DND-41 (cell line): ENCODE data around the gene NEURL1.

Experiments used
- ATAC-seq: fragments of 200-7000 bp; cut with Tn5 transposase; 3 replicates; pipeline ENCODE4 v1.9.1; 2021; ENCODE audit warnings: low read depth; ENCODE audit not compliant: insufficient read depth
- DNase-seq: peaks from one replicate; pipeline ENCODE4 v3.0.0-alpha.2; 2020
- H2AFZ ChIP-seq: 2 replicates; pipeline ENCODE4 v1.6.0; 2012; ENCODE audit warnings: low read depth, low read length
- H3K27ac ChIP-seq: 2 replicates; pipeline ENCODE4 v1.5.1; 2012; ENCODE audit warnings: low read length, inconsistent platforms
- H3K27me3 ChIP-seq: fragments of 200-600 bp; sonication (generic); 2 replicates; pipeline ENCODE4 v1.6.0; 2012; ENCODE audit warnings: low read length, mild to moderate bottlenecking, inconsistent platforms; ENCODE audit not compliant: insufficient read depth, poor library complexity
- H3K36me3 ChIP-seq: 2 replicates; pipeline ENCODE4 v1.5.1; 2012; ENCODE audit warnings: low read length, inconsistent platforms; ENCODE audit not compliant: insufficient read depth
- H3K4me1 ChIP-seq: 2 replicates; pipeline ENCODE4 v1.5.1; 2012; ENCODE audit warnings: mild to moderate bottlenecking, low read length; ENCODE audit not compliant: insufficient read depth
- H3K4me2 ChIP-seq: 2 replicates; pipeline ENCODE4 v1.6.0; 2012; ENCODE audit warnings: mild to moderate bottlenecking, moderate library complexity, low read length, inconsistent platforms; ENCODE audit not compliant: insufficient read depth
- H3K4me3 ChIP-seq, 2 experiments: fragments of 200-600 bp in 1 of 2; shearing (Covaris generic) in 1 of 2; 2 replicates each; pipeline ENCODE4 v1.5.1; 2012 to 2016; ENCODE audit warnings: inconsistent platforms in 2 of 2, low read length in 2 of 2, mild to moderate bottlenecking in 2 of 2, low read depth in 1 of 2, moderate library complexity in 1 of 2
- H3K79me2 ChIP-seq: 2 replicates; pipeline ENCODE4 v1.6.0; 2012; ENCODE audit warnings: low read length, inconsistent platforms; ENCODE audit not compliant: insufficient read depth
- H3K9ac ChIP-seq: 2 replicates; pipeline ENCODE4 v1.6.0; 2012; ENCODE audit warnings: low read depth, mild to moderate bottlenecking, inconsistent platforms, low read length, moderate library complexity
- H3K9me3 ChIP-seq: 2 replicates; pipeline ENCODE4 v1.5.1; 2012; ENCODE audit warnings: low read length, moderate library complexity, mild to moderate bottlenecking, inconsistent platforms; ENCODE audit not compliant: insufficient read depth, severe bottlenecking
- H4K20me1 ChIP-seq: 2 replicates; pipeline ENCODE4 v1.6.0; 2012; ENCODE audit warnings: low read length; ENCODE audit not compliant: insufficient read depth
- EZH2 ChIP-seq: IDR thresholded peaks from 3 replicates; pipeline ENCODE4 v1.6.1; 2012; ENCODE audit warnings: borderline replicate concordance, low read depth, mild to moderate bottlenecking, moderate library complexity, low read length, inconsistent platforms; ENCODE audit not compliant: severe bottlenecking
- TF ChIP-seq, protein P1 (sequence below): IDR thresholded peaks from 2 replicates; pipeline ENCODE4 v1.5.1; 2012; ENCODE audit warnings: borderline replicate concordance, low read length, moderate library complexity, mild to moderate bottlenecking; ENCODE audit not compliant: poor library complexity, severe bottlenecking; ENCODE audit errors: extremely low read depth

Gene NEURL1

GRCh38 chr10:103457896-103458583 is 35.5 kb upstream of the NEURL1 start:
- no peak for ATAC-seq
- Histone ChIP-seq H3K4me1 (peaks cover under 1% of the 10 kb centered on the region; the same call in 1 of the 2 replicates), H3K4me3 (no peak overlapping the region), H4K20me1 (no peaks in the 10 kb centered on the region; the same call in 1 of the 2 replicates), H3K9me3 (no peaks in the 10 kb centered on the region), H3K36me3 (no peaks in the 10 kb centered on the region), H3K27me3 (no peaks in the 10 kb centered on the region), H3K4me2 (no peak overlapping the region), H3K27ac (no peak overlapping the region), H3K9ac (no peak overlapping the region), H3K79me2 (no peaks in the 10 kb centered on the region), H2AFZ (no peak overlapping the region)
- TF ChIP-seq, protein P1, sequence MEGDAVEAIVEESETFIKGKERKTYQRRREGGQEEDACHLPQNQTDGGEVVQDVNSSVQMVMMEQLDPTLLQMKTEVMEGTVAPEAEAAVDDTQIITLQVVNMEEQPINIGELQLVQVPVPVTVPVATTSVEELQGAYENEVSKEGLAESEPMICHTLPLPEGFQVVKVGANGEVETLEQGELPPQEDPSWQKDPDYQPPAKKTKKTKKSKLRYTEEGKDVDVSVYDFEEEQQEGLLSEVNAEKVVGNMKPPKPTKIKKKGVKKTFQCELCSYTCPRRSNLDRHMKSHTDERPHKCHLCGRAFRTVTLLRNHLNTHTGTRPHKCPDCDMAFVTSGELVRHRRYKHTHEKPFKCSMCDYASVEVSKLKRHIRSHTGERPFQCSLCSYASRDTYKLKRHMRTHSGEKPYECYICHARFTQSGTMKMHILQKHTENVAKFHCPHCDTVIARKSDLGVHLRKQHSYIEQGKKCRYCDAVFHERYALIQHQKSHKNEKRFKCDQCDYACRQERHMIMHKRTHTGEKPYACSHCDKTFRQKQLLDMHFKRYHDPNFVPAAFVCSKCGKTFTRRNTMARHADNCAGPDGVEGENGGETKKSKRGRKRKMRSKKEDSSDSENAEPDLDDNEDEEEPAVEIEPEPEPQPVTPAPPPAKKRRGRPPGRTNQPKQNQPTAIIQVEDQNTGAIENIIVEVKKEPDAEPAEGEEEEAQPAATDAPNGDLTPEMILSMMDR, result no peak
- TF ChIP-seq EZH2, result no peak
- no peak for DNase-seq

GRCh38 chr10:103458720-103459119 is 34.8 kb upstream of the NEURL1 start, which contains the start of gene CALHM1:
TSS of gene CALHM1 (minus strand) at chr10:103458900. CDS start at chr10:103458751, 149 bp downstream.
- H2AFZ ChIP-seq, result no peak within 1 kb of the TSS
- H3K79me2 ChIP-seq, result no peaks in the 10 kb centered on the region
- H3K27me3 ChIP-seq, result no peaks in the 10 kb centered on the region
- no peak within 1 kb of the TSS for H3K4me3 ChIP-seq
- no peaks in the 10 kb centered on the region; the same call in 1 of the 2 replicates for H4K20me1 ChIP-seq
- H3K4me2 ChIP-seq, result no peak within 1 kb of the TSS
- H3K9ac ChIP-seq, result no peak within 1 kb of the TSS
- TF ChIP-seq, protein P1, result no peak
- no peaks in the 10 kb centered on the region for H3K9me3 ChIP-seq
- no peaks in the 10 kb centered on the region for H3K4me1 ChIP-seq
- ATAC-seq, result 0 out of 3 replicates have a peak, but pooled peaks have one; percentile 43
- no peak for DNase-seq
- no peaks in the 10 kb centered on the region for H3K36me3 ChIP-seq
- no peak within 1 kb of the TSS for H3K27ac ChIP-seq

- ATAC-seq, result no peak
- Histone ChIP-seq H3K36me3 (no peaks in the 10 kb centered on the region), H3K27ac (no peak overlapping the region), H4K20me1 (no peaks in the 10 kb centered on the region; the same call in 1 of the 2 replicates), H3K4me3 (no peak overlapping the region), H3K9me3 (no peaks in the 10 kb centered on the region), H3K4me1 (no peaks in the 10 kb centered on the region), H2AFZ (no peak overlapping the region), H3K9ac (no peak overlapping the region), H3K4me2 (no peak overlapping the region), H3K27me3 (no peaks in the 10 kb centered on the region), H3K79me2 (no peaks in the 10 kb centered on the region)
- no peak for DNase-seq
- TF ChIP-seq EZH2, result no peak
- TF ChIP-seq, protein P1, result no peak
Measured at GRCh38 chr10:103459615-103460014, 33.9 kb upstream of the NEURL1 start.
